Lower leg skin (tissue), 3 donors: ENCODE data around the gene ATG16L2.

ENCODE experiments used
- POLR2A ChIP-seq, 2 donors: fragments of 450-650 bp; IDR thresholded peaks; one replicate each; pipeline ENCODE4 v1.6.1; 2016 to 2017; ENCODE audit warnings: antibody characterized with exemption in 2 of 2, mild to moderate bottlenecking in 1 of 2, moderate library complexity in 1 of 2
- TF ChIP-seq, protein P1 (sequence below), 3 donors: fragments of 450-650 bp; IDR thresholded peaks; one replicate each; pipeline ENCODE4 v1.5.1; 2016; ENCODE audit warnings: antibody characterized with exemption in 3 of 3, mild to moderate bottlenecking in 3 of 3, moderate library complexity in 2 of 3

DNA sequence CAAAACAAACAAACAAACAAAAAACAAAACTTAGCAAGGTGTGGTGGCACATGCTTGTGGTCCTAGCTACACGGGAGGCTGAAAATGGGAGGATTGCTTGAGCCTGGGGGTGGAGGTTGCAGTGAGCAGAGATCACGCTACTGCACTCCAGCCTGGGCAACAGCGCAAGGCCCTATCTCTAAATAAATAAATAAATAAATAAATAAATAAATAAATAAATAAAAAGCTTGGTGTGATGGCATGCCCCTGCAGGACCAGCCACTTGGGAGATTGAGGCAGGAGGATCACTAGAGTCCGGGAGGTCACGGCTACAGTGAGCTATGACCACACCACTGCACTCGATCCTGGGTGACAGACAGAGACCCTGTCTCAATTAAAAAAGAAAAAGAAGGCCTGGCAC, 11.4 kb upstream of the ATG16L2 start:
- TF ChIP-seq, protein P1, sequence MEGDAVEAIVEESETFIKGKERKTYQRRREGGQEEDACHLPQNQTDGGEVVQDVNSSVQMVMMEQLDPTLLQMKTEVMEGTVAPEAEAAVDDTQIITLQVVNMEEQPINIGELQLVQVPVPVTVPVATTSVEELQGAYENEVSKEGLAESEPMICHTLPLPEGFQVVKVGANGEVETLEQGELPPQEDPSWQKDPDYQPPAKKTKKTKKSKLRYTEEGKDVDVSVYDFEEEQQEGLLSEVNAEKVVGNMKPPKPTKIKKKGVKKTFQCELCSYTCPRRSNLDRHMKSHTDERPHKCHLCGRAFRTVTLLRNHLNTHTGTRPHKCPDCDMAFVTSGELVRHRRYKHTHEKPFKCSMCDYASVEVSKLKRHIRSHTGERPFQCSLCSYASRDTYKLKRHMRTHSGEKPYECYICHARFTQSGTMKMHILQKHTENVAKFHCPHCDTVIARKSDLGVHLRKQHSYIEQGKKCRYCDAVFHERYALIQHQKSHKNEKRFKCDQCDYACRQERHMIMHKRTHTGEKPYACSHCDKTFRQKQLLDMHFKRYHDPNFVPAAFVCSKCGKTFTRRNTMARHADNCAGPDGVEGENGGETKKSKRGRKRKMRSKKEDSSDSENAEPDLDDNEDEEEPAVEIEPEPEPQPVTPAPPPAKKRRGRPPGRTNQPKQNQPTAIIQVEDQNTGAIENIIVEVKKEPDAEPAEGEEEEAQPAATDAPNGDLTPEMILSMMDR (IDR thresholded peaks at IDR 0.05) = no peak
- TF ChIP-seq POLR2A (IDR thresholded peaks at IDR 0.05) = no peak
